GM18873 (cell line): ENCODE data around the gene SMAD5.
A peak's percentile ranks its signal among the peaks of the same experiment; 100 is the strongest.

Source experiments
- ATAC-seq: cut with Tn5 transposase; IDR thresholded peaks from one replicate; pipeline ENCODE4 v1.9.1; 2021; ENCODE audit warnings: mild to moderate bottlenecking, moderate library complexity, moderate number of reproducible peaks; ENCODE audit not compliant: unreplicated experiment, low FRiP score

The SMAD5 gene

DNA sequence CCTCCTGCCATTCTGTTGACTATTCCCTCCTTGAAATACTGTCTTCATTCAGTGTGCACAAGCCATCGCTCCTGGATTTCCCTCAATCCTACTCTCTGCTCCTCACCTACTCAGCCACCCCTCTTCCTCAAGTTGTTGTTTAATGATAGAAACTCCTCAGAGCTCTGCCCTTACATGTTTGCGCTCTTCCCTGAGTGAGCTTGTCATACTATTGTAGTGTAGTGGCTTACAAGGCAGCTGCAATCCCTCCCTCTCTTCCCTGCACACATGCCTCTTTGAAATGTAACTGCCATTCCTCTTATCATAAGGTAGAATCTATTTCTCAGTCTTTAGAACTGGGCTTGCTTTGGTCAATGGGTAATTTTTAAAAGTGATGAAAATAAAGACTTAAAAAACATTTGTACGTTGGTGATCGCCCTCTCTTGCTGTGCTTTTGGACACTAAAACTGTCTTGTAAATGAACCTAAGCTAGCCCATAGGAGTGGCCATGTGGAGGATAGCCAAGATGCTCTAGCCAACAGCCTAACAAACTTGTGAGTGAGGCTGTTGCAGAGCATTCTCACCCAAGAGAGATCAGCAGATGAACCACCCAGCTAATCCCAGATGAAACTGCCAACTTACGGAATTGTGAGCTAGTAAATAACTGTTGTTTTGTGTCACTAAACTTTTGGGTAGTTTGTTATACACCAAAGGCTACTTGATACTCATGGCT lies 18.1 kb upstream of the SMAD5 start:
- no peak for ATAC-seq

DNA sequence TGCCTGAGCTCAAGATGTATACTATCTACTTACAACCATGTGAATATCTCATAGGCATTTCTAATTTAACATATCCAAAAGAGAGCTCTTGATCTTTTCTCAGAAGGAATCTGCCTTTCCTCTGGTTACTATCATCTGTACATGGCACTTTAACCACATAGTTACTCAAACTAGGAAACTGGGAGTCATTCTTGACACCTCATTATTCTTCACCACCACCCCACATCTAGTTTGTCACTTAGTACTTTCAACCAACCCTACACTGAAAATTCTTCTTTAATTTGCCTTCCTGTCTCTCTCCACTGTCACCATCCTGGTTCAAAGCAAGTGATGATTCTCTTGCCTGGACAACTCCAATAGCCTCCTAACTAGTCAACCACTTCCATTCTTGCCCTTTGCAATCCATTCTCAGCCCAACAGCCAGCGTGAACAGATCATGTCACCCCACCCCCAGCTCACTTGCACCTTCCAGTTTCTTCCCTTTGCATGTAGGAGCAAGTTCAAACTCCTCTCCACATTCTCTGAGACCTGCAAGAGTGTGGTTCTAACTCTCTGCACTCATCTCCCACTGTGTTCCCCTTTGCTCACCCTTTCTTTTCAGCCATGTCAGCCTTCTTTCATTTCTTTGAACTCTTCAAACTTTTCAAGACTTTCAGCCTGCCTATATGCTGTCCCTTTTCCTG lies 17.3 kb upstream of the SMAD5 start:
- no peak for ATAC-seq

DNA sequence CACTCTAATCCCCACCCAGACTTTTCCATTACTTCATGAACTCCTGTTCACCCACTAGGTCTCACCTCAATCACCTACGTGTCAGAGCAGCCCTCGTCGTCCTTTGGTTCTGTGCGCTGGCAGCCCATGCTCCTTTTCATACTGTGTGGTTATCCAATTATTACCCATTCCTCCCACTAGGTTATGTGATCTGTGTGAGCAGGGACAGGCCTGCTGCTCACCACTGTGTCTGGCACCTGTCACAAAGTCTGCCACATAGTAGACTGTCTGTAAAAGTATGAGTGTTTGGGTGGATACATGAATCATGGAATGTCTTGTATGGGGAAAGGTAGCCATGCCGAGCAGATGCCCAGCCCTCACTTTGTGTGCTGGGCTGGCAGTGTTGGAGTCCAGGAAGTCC lies 12.1 kb upstream of the SMAD5 start:
- ATAC-seq, result no peak

- ATAC-seq, result no peak
Measured at GRCh38 chr5:136123236-136123768, 9.3 kb upstream of the SMAD5 start.

DNA sequence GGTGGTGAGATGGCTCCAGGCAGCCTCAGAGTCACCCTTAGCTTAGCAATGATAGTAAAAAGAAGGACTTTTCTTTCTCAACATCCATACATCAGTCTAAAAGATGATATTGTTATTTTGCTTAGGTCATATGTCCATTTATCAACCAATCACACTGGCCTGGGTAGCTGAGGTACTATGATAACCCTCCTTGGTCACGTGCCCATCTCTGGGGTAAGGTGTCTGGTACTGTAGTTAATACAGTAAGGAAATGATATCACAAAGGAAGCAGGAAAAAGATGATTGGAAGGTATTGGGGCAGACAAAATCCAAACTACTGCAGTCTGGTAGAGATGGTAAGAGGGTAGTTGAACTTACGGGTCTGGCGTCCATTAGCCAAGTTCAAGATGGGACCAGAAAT lies 5.1 kb upstream of the SMAD5 start:
- no peak for ATAC-seq

GRCh38 chr5:136128481-136128880 lies 4.2 kb upstream of the SMAD5 start:
- no peak for ATAC-seq

GRCh38 chr5:136129445-136129844 lies 3.2 kb upstream of the SMAD5 start:
- no peak for ATAC-seq

- ATAC-seq, result no peak
Measured at GRCh38 chr5:136130581-136130980, 2.1 kb upstream of the SMAD5 start.

DNA sequence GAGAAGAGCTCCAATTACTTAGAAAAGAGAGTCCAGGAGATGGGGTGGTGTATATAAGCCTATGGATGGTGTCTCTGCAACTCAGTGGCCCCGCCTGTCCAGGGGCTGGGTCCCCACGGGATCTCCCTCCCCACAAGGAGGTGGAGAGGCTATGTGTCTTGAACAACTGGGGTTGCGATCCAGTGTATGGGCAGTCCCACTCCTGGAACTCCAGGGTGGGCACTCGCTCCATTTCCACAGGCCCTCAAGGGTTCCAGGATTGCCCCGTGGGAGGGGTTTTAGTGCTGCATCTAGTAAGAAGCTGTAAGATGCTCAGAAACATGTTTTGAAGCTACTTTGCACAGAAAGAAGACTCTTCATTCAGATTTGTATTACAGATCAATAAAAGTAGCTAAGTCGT lies 558 bp upstream of the SMAD5 start:
- ATAC-seq, result peak; percentile 8

DNA sequence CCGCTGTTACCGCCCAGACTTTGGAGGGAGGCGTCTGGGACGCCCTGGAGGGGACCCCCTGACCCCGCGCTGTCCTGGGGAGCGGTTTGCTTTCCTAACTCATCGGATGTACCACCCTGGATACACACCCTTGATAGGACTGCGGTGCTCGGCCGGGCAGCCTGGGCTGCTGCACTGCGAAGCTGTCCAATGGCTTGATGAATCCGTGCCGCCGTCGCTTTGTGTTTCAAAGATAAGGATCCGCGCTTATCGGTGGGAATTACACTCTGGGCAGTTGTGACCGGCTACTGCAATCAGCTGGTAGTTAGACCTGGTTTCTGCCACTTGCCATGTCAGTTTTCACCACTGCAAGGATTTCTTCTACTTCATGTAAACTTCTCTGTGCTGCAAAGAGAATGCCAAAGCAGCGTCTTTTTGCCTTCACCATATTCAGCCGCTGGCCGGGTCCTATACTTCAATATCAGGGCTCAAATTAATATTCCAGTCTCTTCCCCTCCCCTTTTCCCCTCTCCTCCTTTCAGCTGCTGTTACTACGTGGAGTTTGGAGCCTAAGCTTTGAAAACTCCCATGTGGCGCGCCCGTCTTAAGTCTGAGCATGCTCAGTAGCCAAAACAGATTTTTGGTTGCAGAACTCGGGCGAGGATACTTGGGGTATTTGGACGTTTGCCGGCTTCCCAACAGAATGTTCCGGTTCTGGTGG lies 727 bp downstream of the SMAD5 start:
- ATAC-seq, result peak; percentile 22

- ATAC-seq, result no peak
Measured at GRCh38 chr5:136133922-136134379, 1.3 kb downstream of the SMAD5 start.

GRCh38 chr5:136134653-136135052 lies 2.0 kb downstream of the SMAD5 start:
- ATAC-seq, result no peak

DNA sequence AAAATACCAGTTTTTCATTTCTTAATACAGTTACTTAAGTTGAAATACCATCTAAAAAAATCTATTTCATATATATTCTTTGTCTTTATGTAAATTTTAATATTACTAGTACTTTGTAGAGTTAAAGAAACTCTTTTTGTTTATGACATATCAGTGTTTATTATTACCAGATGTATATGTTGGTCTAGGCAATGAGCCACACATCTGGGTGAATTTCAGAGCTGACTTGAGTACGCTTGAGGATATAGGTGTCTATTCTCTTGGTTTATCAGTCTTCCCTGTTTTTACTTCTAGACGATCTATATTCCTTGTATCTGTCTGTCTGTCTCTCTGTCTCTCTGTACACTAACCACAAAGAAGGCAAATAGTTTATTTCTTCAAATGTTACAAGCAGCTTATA lies 2.9 kb downstream of the SMAD5 start:
- no peak for ATAC-seq

DNA sequence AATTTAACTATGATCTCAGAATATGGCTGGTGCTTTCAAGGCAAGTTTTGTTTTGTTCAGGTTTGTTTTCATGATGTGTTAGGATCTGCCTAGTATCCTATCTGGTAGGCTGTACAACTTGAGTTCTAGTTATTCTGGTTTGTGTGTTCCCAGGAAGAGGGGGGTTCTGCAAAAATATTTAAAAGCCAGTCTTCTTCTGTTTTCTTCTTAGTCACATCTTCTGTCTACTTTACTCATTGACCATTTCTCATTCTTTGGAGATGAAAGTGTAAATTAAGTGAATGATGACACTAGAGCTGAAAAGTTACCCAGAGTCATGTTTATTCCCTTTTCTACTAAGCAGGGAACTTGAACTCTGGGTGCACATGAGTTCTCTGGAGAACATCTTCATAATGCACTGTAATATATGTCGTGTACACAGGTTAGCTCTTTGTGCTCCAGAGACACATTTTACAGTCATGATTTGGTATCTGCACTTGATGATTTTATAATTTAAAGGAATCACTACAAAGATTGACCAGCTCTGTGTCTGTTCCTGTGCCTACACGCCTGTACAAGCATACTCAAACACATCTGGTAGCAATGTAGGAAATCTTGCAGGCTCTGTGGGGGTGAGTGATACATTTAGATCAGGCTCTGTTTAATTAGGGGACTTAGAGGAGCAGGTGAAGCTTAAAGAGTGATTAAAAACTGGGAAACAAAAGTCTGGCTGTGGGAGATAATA lies 5.0 kb downstream of the SMAD5 start:
- no peak for ATAC-seq

DNA sequence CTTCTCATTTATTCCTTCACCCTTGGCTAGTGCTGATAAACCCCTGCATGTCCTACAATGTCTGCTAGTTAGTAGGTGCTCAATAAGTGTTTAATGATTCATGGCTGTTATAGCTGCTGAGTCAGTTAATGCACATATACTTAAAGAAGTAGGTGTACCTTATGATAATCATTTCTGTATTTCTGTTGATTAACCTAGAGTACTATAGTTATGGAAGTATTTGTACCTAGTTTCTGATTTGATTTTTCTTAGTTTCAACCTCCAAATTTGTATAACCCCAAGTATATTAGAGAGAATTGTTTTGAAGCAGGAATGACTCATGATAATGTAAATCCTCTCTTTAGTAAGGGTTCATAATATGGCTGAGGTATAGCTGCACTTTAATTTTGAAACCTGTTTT lies 8.9 kb downstream of the SMAD5 start:
- ATAC-seq, result peak; percentile 84

GRCh38 chr5:136143312-136143711 lies 10.7 kb downstream of the SMAD5 start:
- ATAC-seq, result no peak

GRCh38 chr5:136143763-136144162 lies 11.1 kb downstream of the SMAD5 start:
- no peak for ATAC-seq

DNA sequence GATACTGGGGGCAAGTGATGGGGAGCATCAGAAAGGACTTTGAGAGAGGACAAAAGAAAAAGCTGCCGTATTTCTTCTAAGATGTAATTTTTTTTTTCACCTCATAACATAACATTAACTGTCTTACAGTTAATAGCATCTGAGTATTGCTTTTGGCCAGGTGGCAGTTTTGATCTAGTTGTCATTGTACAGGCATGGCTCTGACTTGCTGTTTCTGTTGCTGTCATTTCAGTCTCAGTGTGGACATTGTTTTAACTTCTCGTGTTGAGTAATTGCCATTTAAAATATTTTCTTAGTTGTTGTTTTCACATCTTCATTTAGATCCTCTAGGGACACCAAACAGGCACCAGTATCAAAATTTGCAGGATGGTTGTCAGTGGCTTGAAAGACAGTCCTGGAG lies 12.4 kb downstream of the SMAD5 start:
- no peak for ATAC-seq

DNA sequence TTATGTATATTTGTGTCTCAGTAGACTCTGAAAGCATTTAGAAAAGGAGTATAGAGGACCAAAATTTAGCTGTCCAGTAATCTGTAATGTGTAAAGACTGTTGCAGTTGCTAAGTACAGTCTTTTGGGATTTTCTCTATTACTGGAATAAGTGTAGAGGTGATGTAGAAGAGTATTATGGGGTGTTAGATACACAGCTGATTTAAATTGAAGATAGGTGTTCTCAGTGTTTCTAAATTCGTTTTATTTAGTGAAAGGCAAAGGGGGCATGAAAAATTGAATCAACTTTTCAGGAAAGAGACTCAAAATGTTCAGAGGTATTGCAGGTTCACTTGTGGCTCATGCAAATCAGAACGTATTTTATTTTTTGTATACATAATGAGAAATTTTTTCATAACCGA lies 13.6 kb downstream of the SMAD5 start:
- no peak for ATAC-seq

DNA sequence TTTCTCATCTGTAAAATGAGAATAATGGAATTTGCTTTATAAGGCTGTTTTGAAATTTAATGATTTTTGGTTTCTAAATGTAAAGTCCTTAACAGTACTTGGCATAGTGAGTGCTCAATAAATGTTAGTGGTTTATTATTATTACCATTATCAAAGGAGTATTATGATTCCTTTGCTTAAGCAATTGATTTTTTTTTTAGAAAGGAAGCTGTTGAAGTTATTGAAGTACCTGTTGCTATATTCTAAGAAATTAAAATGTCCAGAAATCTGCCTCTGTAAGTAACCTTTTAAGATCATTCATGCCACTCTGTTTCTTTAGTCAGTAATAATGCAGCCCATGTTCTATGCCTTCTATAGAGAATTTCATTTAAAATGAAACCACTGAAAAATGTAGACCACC lies 15.0 kb downstream of the SMAD5 start:
- ATAC-seq, result no peak

DNA sequence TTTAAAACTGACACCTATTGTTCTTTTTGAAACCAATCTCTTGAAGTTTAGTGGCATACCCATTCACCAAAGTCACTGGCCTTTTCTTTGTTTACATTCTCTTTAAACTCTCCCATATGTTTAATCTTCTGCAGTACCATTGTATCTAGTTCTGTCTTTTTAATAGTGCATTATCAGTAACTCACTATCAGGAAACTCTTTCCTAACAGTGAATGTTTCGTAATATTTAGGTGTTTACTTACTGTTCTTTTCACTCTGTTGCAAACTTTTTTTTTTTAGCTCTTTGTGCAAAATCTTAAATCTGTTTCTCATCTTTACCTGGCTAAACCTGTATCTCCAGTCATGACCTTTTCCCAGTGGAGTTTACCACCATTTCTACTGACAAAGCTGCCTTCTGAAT lies 17.2 kb downstream of the SMAD5 start:
- no peak for ATAC-seq
